ENCODE data around the gene GCA. TPM values are rescaled to one million over a fixed set of nuclear protein-coding genes. Genes with fewer than 3 reads are reported as not detected.

GCA gene
- total RNA-seq, 1 donor from 2014 or later = 41.6 TPM

DNA sequence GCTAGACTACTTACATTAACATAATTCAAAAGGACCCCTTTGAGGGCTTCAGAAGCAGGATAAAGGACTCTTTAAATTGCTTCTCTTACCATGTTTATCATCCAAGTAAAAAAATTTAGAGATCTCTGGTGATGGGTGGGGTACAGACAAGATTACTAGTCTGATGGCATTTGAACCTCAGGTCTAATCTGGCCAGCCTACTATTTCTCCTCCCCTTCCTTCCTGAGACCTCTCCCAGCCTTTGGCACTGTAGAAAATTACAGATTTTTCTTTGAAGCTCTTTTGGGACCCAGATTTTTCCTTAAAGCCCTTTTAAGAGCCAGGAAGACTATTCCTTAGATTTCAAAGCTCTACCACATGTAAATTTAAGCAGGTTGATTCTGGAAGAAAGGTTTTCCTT, 28.9 kb downstream of the GCA start:
- no peak overlapping the region for H3K4me3 ChIP-seq (ENCODE audit: low read depth, low read length)

DNA sequence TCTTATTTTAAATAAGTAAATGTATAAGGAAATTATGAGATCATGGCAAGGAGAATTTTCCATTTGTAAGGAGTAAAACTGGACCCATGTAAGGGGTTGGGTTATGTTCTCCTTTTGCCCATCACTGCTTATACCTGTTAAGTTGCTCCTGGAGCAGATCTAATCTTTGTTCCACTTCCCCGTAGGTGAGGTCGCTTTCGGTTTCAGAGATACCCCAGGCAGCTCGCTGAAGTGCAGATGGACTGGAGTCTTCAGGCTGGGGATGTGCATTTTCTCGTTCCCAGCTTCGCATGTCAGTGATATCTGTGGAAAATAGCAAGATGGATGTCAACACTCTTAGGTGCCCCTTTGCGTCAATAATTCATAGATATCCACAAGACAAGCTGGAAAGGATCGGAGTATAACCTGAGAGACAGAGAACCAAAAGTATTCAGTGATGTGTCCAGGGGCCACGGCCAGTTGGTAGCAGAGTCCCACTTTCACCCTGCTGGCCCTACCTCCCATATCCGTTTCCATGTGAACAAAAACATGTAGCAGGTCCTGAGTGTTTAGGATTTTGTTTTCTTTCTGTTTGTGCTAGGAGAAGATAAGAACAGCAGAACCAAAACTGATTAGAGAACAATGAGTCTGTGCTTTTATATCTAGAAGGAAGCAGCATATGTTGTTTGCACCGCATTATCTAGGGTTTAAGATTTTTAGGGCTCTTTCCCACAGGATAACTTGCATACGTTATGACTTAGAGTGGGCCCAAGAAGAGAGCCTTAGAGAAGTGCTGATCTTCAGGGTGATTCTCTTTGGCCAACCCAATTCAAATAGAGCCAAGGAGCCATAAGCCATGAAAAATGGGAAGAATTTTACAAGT, 36.0 kb downstream of the GCA start:
- TF ChIP-seq, protein P1, sequence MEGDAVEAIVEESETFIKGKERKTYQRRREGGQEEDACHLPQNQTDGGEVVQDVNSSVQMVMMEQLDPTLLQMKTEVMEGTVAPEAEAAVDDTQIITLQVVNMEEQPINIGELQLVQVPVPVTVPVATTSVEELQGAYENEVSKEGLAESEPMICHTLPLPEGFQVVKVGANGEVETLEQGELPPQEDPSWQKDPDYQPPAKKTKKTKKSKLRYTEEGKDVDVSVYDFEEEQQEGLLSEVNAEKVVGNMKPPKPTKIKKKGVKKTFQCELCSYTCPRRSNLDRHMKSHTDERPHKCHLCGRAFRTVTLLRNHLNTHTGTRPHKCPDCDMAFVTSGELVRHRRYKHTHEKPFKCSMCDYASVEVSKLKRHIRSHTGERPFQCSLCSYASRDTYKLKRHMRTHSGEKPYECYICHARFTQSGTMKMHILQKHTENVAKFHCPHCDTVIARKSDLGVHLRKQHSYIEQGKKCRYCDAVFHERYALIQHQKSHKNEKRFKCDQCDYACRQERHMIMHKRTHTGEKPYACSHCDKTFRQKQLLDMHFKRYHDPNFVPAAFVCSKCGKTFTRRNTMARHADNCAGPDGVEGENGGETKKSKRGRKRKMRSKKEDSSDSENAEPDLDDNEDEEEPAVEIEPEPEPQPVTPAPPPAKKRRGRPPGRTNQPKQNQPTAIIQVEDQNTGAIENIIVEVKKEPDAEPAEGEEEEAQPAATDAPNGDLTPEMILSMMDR (conservative IDR thresholded peaks at IDR 0.05; ENCODE audit: low read depth, low read length) = no peak
- no peak for DNase-seq (ENCODE audit: low read depth)

More for the DNA sequence above, 28.9 kb downstream of the GCA start:
- TF ChIP-seq, protein P1 (conservative IDR thresholded peaks at IDR 0.05; ENCODE audit: low read depth, low read length) = no peak
- DNase-seq (ENCODE audit: low read depth) = no peak

DNA sequence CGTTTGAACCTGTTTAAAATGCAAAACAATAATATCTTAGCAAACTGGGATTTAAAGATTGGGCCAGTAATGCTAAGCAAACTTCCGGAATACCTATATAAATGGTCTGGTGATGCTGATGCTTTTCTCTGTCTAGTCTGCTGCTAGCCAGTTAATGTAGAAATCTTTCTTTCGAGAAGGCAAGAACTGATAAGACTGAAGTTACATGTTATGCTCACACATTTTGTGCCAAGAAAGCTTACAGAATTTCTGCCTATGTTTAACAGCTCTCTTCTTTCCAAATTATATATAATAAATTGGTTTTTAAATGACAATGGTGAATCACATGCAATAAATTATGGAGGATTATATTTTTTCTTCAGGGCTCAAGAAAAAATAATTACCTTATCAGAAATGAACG, 37.9 kb downstream of the GCA start:
- TF ChIP-seq, protein P1 (conservative IDR thresholded peaks at IDR 0.05; ENCODE audit: low read depth, low read length) = no peak
- no peak for DNase-seq (ENCODE audit: low read depth)
- H3K4me3 ChIP-seq (ENCODE audit: low read depth, low read length) = no peak overlapping the region

More for the DNA sequence above, 36.0 kb downstream of the GCA start:
- no peak overlapping the region for H3K4me3 ChIP-seq (ENCODE audit: low read depth, low read length)

DNA sequence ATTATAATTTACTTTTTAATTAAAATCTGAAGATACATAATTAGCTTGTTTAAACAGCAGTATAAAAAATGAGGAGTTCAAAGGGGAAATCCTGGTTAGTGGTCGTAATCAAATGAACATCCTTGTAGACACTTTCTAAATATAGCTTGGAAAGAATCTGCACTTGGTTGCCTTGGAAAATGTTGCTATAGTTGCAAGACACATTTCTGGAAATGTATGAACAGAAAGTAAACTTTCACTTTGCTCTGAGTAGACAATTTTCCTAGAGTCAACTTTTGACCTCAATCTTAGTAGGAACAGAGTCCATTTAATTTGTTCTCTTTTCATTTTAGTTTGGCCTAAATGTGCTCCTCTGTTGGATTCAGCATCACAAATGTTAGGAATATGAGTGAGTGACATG, 38.3 kb downstream of the GCA start:
- no peak overlapping the region for H3K4me3 ChIP-seq (ENCODE audit: low read depth, low read length)
- TF ChIP-seq, protein P1 (conservative IDR thresholded peaks at IDR 0.05; ENCODE audit: low read depth, low read length) = no peak
- no peak for DNase-seq (ENCODE audit: low read depth)

DNA sequence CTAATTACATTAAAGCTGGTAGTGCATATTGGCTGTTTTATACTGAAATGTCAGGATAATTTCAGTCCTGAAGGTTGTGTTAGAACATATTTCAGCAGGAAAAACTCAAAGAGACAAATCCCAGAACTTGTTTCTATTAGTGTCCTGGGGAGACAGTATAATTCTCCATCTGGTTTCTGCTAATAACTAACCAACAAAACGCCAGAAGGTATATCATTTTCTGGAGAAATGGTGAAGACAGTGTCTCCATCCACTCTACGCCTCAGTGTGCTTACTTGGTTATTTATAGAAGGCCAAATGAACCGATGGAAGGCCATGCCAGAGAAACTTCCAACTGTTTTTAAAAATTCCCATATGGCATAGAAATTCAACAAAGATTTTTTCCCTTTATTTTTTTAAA, 41.6 kb downstream of the GCA start:
- no peak for DNase-seq (ENCODE audit: low read depth)
- TF ChIP-seq, protein P1 (conservative IDR thresholded peaks at IDR 0.05; ENCODE audit: low read depth, low read length) = no peak
- H3K4me3 ChIP-seq (ENCODE audit: low read depth, low read length) = no peak overlapping the region

DNA sequence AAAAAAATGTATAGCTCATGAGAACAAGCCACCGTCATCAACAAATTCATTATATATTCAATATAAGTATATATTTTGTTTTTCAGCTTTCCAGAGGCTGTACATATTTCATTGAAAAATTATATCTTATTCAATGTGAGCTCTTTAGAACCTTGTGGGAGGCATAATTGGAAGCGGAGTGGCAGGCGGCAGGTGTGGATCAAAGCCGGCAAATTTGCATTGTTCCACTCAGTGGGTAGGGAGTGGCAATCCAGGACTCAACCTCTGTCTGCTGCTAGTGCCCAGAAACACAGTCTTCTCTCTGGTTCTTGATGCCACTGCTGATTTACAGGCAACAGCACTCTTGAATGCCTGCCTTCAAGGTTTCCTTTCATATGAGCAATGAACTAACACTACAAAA, 46.9 kb downstream of the GCA start:
- TF ChIP-seq, protein P1 (conservative IDR thresholded peaks at IDR 0.05; ENCODE audit: low read depth, low read length) = no peak
- no peak for DNase-seq (ENCODE audit: low read depth)

DNA sequence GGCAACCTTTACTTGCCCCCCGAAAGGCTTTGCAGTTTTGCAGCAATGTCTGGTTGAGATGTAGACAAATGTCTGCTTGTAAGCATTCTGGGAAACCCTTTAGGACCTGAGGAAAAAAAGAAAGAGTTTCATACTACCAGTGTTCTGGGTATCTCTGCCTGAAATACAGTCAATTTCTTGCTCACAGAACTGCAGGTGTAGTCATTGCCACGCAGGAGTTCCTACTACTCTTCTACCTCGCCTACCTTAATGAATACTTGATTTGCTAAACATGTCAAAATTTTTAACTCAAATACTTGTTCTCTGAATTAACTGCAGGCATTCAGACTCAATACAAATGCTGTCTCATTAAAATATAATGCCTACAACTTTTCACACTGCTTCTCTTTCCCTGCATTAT, 56.4 kb downstream of the GCA start:
- TF ChIP-seq, protein P1 (conservative IDR thresholded peaks at IDR 0.05; ENCODE audit: low read depth, low read length) = no peak
- no peak overlapping the region for H3K4me3 ChIP-seq (ENCODE audit: low read depth, low read length)
- DNase-seq (ENCODE audit: low read depth) = no peak

More for the DNA sequence above, 46.9 kb downstream of the GCA start:
- no peak overlapping the region for H3K4me3 ChIP-seq (ENCODE audit: low read depth, low read length)

Data from epithelial cell of proximal tubule (primary cell).